Activated naive CD4-positive, alpha-beta T cell treated with anti-CD3 and anti-CD28 coated beads, Interleukin-2, amount 50 U/mL, for 72 hours (primary cell): Measurements from ENCODE around the gene MEX3D. TPM values are rescaled to one million over a fixed set of nuclear protein-coding genes. Genes with fewer than 3 reads are reported as not detected.

Experiments used
- ATAC-seq, 2 donors: fragments of 150-1000 bp; cut with Tn5 transposase; 2 replicates each; pipeline ENCODE4 v1.10.0; 2021; ENCODE audit warnings: mild to moderate bottlenecking in 2 of 2, moderate library complexity in 2 of 2
- DNase-seq, 2 donors: peaks; one replicate each; pipeline ENCODE4 v3.0.0; 2021 to 2022; ENCODE audit warnings: low spot score in 2 of 2
- H3K27ac Mint-ChIP-seq, 2 donors: one replicate each; pipeline ENCODE4 v1.8.0; 2022; ENCODE audit warnings: mild to moderate bottlenecking in 2 of 2, mixed read lengths in 2 of 2
- H3K36me3 Mint-ChIP-seq, 2 donors: one replicate each; pipeline ENCODE4 v1.8.0; 2022; ENCODE audit warnings: mixed read lengths in 2 of 2
- H3K9me3 Mint-ChIP-seq, 2 donors: one replicate each; pipeline ENCODE4 v1.8.0; 2022; ENCODE audit warnings: mixed read lengths in 2 of 2
- total RNA-seq, 2 donors: library from RNA; stranded (reverse); gene quantifications; one replicate each; pipeline ENCODE4 v1.2.3, GENCODE V29; 2022

MEX3D gene
- total RNA-seq, 2 donors from 2014 or later: 3.0 to 7.0 TPM

DNA sequence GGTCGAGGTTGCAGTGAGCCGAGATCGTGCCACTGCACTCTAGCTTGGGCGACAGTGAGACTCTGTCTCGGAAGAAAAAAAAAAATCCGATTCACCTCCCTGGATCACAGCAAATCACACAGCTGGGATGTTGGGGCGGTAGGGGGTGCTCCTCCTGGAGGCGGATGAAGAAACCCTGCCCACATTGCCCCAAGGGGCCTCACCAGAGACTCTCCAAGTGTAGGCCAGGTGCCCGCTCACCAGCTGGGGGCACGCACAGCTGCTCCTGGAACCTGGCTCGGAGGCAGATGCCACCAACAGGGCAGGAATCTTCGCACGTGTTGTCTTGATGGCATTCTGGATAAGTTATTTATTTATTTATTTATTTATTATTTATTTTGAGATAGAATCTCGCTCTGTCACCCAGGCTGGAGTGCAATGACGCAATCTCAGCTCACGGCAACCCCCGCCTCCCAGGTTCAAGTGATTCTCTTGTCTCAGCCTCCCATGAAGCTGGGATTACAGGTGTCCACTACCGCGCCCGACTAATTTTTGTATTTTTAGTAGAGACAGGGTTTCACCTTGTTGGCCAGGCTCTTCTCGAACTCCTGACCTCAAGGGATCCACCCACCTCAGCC is 34.1 kb upstream of the MEX3D start:
- H3K9me3 Mint-ChIP-seq: no peaks in the 10 kb centered on the region
- no peak for ATAC-seq
- DNase-seq: no peak
- H3K36me3 Mint-ChIP-seq: peaks cover 0 to 17% of the 10 kb centered on the region in 2 donors
- H3K27ac Mint-ChIP-seq: peak overlapping the region in 1 of 2 donors; percentile 29

DNA sequence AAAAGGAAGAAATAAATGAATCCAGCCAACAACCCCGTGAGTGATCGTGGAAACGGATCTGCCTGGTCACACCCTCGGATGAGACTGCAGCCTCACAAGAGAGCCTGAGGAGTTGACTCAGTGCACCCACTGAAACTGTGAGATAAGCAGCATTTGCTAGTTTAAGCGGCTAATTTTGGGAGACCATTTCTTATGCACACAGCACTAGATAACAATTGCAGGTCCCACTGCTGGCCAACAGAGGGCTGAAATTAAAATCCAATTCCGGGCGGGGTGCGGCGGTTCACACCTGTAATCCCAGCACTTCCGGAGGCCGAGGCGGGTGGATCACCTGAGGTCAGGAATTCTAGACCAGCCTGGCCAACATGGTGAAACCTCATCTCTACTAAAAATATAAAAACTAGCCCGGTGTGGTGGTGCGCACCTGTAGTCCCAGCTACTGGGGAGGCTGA is 33.5 kb upstream of the MEX3D start:
- peaks cover 0 to 19% of the 10 kb centered on the region in 2 donors for H3K36me3 Mint-ChIP-seq
- no peaks in the 10 kb centered on the region for H3K9me3 Mint-ChIP-seq
- DNase-seq: no peak
- H3K27ac Mint-ChIP-seq: peak overlapping the region in 1 of 2 donors; percentile 44
- ATAC-seq: no peak

DNA sequence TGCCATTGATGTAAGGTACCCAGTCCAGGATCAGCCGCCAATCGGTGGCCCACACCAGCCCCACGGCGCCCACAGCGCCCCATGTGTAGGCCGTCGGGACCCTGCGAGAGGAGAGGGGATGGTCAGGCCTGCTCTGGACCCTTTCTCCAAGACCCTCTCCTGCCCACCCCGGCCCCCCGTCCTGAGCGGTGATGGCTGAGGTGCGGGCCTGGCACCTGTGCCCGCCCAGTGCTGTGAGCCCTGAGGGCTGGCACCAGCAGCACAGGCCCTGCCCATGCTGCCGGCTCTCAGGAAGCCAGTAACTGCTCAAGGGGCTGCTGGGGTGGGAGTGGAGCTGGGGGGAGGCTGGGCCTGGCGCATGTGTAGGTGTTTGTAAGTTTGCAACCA is 31.3 kb upstream of the MEX3D start:
- Mint-ChIP-seq H3K27ac (no peak overlapping the region), H3K9me3 (no peaks in the 10 kb centered on the region), H3K36me3 (peaks cover 0 to 15% of the 10 kb centered on the region in 2 donors)
- ATAC-seq: no peak
- DNase-seq: no peak

DNA sequence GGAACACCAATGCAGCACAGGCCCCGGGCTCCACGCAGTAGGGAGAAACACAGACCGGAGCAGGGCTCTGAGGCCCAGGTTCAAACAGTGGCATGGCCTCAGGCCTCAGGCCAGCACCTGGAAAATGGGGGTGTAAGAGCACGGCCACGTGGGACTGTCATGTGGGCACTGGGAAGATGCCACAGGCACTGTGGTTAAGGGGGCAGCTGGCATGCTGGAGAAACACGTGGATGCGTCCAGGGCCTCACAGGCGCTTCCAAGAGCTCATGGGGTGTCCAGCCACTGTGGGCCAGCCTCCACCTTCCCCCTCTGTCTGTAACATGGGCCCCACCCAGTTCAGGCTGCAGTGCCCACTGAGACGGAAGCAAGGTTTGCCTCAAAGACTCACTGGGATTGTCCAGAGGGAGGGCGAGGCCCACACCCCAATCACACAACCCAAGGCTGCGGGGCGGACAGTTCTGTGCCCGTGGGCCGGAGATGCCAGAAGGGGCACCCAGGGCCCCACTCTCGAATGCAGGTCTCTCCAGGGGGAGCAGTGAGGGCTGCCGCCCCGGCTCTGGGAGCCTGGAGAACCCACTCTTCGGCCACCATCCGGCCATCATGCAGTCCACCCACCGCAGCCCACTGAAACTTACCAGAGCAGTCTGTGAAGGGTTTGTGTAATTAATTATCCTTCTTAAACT is 30.8 kb upstream of the MEX3D start:
- H3K27ac Mint-ChIP-seq: peak overlapping the region in 1 of 2 donors; percentile 29
- peak in 1 of 2 donors; percentile 11 for ATAC-seq
- DNase-seq: no peak
- peaks cover 0 to 14% of the 10 kb centered on the region in 2 donors for H3K36me3 Mint-ChIP-seq
- H3K9me3 Mint-ChIP-seq: no peaks in the 10 kb centered on the region

DNA sequence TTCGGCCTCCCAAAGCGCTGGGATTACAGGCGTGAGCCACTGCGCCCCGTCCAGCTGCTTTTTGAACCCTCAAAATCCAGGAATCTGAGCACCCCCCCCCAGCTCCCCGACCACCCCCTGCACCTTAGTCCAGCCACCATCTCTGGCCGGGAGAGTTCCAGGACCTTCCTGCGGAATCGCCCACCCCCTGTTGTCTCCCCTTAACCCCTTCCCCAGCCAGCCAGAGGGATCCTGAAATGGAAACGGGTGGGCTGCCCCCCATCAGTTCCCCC is 25.3 kb upstream of the MEX3D start:
- peaks cover 8 to 14% of the 10 kb centered on the region in 2 donors for H3K36me3 Mint-ChIP-seq
- DNase-seq (no peak), ATAC-seq (no peak)
- peak overlapping the region in 1 of 2 donors; percentile 83 for H3K27ac Mint-ChIP-seq
- no peaks in the 10 kb centered on the region for H3K9me3 Mint-ChIP-seq

DNA sequence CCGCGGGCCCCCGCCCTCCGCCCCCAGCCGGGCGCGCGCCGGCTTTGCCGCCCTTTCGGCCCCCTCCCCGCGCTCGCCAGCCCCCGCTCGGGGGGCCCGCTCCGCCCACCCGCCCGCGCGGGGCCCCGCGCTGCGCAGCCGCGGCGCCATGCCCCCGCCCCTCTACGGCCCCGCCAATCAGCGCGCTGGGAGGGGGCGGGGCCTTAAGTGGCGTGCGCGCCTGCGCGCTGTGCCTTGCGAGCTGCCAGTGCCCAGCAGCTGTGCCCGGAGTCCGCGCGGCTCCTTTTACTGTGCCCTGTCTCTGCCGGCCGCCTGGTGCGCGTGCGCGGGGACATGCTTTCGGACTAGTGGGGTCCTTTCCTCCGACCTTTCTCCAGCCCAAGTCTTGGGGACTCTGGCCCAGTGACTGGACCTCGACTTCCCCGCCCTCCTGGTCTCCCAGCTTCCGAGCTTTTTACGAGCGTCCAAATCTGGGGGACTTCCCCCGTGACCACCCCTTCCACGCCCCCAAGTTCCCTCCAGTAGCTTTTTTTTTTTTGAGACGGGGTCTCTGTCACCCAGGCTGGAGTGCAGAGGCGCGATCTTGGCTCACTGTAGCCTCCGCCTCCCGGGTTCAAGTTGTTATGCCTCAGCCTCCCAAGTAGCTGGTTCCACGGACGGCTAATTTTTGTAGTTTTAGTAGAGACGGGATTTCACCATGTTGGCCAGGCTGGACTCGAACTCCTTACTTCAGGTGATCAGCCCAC is 24.8 kb upstream of the MEX3D start, which contains the start of gene MBD3:
TSS of gene MBD3 (minus strand) at position 111 of the 746 bp plus-strand sequence. CDS start 234 bp downstream, outside the sequence.
- H3K36me3 Mint-ChIP-seq: peaks cover 8 to 14% of the 10 kb centered on the region in 2 donors
- no peaks in the 10 kb centered on the region for H3K9me3 Mint-ChIP-seq
- DNase-seq (peak; percentile 91 to 93), ATAC-seq (peak; percentile 84 to 86)
- peak within 1 kb of the TSS; percentile 91 to 98 for H3K27ac Mint-ChIP-seq

DNA sequence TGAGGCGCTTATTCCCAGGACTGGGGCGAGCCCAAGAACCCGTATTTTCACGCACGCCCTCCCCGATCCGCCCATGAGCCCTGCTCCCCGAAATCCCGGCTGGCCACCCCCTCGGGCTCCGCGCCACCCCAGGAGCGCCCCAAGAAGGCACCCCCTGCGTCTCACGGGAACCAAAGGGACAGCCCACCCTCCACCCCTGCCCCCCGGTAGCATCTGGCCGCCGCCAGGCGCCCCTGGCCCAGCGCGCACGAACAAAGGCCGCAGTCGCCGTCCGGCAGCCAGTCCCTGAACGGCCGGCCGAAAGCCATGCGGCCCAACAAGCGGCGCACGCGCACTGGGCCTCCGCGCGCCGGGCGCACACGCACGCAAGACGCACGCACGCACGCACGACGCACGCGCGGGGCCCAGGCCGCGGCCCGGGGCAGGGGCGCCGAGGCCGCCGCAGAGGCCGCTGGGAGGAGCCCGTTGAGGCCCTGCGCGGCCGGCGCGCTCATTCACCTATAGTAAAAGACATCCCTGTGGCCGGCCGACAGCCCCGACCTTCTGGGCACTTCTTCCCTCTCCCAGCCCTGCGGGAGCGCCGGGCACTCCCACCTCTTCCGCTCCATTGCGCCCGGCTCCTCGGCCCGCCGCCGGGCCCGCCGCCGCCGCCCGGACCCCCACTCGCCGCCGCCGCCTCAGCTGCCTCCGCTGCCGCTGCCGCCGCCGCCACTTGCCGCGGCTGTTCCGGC is 24.1 kb upstream of the MEX3D start:
- Mint-ChIP-seq H3K27ac (peak overlapping the region; percentile 91 to 98), H3K9me3 (no peaks in the 10 kb centered on the region), H3K36me3 (peaks cover 8 to 10% of the 10 kb centered on the region in 2 donors)
- DNase-seq (peak; percentile 84 to 90), ATAC-seq (peak; percentile 89)

DNA sequence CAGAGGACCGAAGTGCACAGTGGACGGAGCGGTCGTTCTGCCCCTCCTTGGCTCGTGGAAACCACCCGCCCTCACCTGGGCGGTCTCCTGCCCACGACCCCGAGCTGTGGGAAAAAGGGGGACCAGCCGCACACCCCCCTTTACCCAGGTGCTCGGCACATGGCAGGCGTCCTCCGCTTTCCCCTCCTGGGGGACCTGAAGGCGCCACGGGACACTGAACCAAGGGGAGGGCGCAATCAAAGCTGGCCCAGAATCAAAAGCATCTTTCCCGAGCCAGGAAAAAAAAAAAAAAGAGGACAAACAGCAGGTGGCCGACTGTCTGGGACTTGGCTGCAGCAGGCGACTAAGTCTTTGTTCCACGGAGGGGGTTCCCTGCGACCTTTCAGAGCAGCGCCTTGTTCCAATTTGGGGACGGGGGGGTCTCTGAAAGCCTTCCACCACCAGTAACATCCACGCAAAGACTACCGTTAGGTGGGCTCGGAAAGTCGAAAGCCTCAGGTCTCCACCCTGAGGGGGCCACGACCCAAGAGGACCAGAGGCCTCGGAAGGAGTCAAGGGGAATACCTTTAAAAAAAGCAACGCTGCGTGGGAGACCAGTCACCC is 23.4 kb upstream of the MEX3D start:
- DNase-seq (no peak), ATAC-seq (no peak)
- H3K36me3 Mint-ChIP-seq: peaks cover 8% of the 10 kb centered on the region in 2 donors
- peak overlapping the region; percentile 91 to 98 for H3K27ac Mint-ChIP-seq
- H3K9me3 Mint-ChIP-seq: no peaks in the 10 kb centered on the region

DNA sequence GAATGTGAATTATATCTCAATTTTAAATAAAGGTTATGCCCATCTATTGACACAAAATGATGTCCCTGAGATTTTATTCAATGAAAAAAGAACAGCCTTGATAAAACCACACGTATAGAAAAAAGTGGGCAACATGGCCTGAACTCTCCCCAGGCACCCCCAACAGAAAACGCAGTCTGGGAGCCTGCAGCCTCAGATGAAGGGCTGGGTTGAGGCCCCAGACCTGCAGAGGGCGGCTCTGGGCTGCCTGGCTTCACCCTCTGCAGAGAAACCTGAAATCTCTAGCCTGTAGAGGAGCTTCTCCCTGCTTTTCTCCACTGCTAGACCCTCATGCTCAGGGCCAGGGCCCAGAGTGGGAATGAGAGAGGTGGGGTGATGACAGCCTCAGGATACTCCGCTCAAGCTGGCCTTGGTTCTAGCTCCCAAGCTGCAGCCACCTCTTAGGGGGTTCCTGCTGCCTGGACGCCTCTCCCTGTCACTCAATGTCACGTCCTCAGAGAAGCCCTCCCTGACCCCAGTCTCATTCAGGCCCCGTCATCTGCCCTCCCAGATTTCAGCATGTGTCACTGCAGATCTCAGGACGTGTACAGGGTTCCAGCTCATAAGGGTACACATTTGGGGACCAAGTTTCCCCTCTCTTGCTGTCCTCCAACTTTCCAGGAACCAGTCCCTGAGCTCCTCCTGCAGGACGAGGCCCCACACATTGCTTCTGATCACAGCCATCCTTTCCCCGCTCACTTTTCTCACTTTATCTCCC is 22.7 kb upstream of the MEX3D start:
- peak overlapping the region; percentile 91 to 98 for H3K27ac Mint-ChIP-seq
- DNase-seq (no peak), ATAC-seq (peak in 1 of 2 donors; percentile 18)
- no peaks in the 10 kb centered on the region for H3K9me3 Mint-ChIP-seq
- peaks cover 8% of the 10 kb centered on the region in 2 donors for H3K36me3 Mint-ChIP-seq

DNA sequence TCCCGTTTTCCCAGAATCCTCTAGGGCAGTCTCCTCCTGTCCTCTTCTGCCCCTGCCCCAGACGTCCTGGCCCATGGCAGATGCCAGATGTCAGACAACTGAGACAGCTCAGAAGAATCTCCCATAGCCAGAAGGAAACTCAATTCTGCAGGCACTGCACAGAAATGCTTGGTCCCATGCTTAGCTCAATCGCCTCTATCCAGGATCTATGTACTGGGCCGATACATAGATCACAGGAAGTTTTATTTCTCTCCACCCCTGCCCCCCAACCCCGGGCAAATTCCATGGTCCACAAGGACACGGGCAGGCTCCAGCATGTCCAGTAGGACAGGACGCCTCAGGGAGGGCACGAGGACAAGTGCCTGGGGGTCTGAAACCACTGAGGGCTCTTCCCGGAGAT is 19.7 kb upstream of the MEX3D start:
- ATAC-seq (no peak), DNase-seq (no peak)
- H3K9me3 Mint-ChIP-seq: no peaks in the 10 kb centered on the region
- peaks cover 8% of the 10 kb centered on the region in 2 donors for H3K36me3 Mint-ChIP-seq
- peak overlapping the region in 1 of 2 donors; percentile 69 for H3K27ac Mint-ChIP-seq

DNA sequence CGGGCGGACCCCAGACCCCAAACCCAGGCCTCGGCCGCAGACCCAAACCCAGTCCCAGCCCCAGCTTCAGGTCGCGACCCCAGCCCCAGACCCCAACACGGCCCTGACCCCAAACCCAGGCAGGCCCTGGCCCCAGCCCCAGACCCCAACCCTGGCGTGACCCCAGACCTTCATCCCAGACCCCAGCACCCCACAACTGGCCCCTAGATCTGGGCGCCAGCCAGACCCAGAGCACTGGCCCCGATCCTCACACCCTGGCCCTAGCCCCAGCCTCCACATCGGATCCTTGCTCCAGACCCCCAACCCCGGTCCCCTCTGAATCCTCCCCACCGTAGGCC is 17.1 kb upstream of the MEX3D start:
- peaks cover 0 to under 1% of the 10 kb centered on the region in 2 donors for H3K36me3 Mint-ChIP-seq
- no peak for DNase-seq
- no peaks in the 10 kb centered on the region for H3K9me3 Mint-ChIP-seq
- no peak overlapping the region for H3K27ac Mint-ChIP-seq
- ATAC-seq: no peak

DNA sequence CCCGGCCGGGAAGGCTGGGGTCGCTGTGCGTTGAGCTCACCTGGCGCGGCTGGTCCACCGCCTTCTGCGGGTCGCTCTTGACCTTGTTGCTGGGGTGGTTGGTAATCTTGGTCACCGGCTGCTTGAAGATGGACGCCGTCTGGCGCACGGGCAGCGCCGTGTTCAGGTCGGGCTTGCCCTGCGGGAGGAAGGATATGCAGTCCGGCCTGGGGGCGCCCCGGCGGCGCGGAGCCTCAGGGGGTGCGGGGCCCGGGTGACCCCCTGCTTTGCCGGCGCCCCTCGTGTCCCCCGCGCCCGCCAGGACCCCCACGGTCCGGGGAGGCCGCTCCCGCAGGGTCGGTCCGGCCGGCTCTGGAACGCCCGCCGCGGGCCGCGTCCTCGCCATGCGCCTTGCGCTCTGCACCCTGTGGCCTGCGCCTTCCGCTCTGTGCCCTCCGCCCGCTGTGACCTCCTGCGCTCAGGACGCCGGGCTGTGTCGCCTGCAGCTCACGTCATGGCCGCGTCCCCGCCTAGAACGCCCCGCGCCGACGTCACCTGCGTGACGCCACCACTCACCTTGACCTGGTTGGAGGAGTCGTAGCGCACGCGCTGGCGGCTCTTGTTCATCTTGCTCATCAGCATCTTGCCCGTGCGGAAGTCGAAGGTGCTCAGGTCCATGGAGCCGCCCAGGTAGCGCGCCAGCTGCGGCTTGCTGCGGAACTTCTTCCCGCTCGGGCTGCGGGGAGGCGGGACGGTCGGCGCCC is 16.5 kb upstream of the MEX3D start:
- no peak for DNase-seq
- no peaks in the 10 kb centered on the region for H3K9me3 Mint-ChIP-seq
- no peak for ATAC-seq
- no peak overlapping the region for H3K27ac Mint-ChIP-seq
- peaks cover 0 to 6% of the 10 kb centered on the region in 2 donors for H3K36me3 Mint-ChIP-seq

DNA sequence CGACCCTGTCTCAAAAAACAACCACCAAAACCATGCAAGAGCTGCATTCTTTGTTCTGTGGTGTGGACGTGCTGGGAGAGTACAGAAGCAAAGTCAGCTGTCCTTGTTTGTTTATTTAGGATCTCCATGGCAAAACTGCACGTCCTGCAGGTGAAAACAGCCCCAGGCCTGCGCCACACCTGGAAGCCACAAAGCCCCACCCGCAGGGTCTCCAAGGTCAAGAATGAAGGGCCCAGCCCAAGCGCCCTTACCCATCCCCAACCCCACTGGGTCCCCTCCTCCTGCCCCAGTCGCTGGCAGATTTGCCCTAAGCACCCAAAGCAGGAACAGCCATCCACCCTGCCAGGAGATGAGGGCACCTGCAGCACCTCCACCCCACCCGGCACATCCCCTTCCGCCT is 14.1 kb upstream of the MEX3D start:
- ATAC-seq (no peak), DNase-seq (no peak)
- Mint-ChIP-seq H3K9me3 (no peaks in the 10 kb centered on the region), H3K36me3 (peaks cover 0 to 10% of the 10 kb centered on the region in 2 donors), H3K27ac (no peak overlapping the region)

DNA sequence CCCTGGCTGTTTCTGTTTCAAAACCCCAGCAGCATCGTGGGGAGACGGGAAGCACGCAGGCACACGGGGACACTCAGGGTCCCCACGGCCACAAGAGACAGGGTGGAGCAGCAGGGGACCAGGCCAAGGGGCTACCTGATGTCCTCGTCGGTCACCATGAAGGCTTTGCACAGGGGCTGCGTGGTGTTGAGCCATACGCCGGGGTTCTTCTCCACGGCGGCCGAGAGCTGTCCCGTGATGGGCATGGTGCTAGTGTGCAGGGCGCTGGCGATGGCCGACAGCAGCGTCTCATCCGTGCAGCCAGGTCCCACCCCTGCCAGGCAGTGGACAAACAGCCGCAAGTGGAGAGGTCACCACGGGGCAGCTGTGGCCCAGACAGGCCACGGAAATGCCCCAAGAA is 12.8 kb upstream of the MEX3D start:
- Mint-ChIP-seq H3K27ac (no peak overlapping the region), H3K9me3 (no peaks in the 10 kb centered on the region), H3K36me3 (peaks cover 0 to 10% of the 10 kb centered on the region in 2 donors)
- DNase-seq: no peak
- ATAC-seq: no peak

DNA sequence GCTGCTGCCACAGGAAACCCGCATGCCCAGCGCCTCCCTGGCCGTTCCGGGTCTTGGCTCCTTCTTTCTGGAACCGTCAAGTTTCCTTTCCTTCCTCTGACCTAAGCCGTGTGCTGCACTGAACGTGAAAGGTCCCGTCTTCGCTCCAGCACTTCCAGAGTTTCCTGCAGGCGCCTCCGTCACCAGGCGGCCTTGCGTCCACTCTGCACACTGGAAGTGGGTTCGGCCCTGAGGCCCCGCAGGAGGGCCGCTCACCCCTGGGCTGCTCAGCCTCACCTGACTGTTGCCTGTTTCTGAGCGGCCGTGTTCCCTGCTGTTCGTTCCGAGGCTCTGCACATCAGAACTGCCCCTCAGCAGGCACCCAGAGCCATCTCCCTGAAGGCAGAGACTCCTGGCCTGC is 12.3 kb upstream of the MEX3D start:
- DNase-seq (no peak), ATAC-seq (no peak)
- Mint-ChIP-seq H3K27ac (peak overlapping the region; percentile 17 to 90), H3K36me3 (peaks cover 0 to 10% of the 10 kb centered on the region in 2 donors), H3K9me3 (no peaks in the 10 kb centered on the region)
